K562 (cell line): Measurements from ENCODE around the gene CSNK1D. TPM values are rescaled to one million over a fixed set of nuclear protein-coding genes. Genes with fewer than 3 reads are reported as not detected.

Source experiments
- ARHGAP35 ChIP-seq: fragments of 450-650 bp; IDR thresholded peaks from 2 replicates; pipeline ENCODE4 v1.6.1; 2018; ENCODE audit not compliant: partially characterized antibody
- GTF2B ChIP-seq: IDR thresholded peaks from 2 replicates; pipeline ENCODE4 v1.6.1; 2011; ENCODE audit not compliant: insufficient read length; ENCODE audit errors: extremely low read depth
- MTA3 ChIP-seq: fragments of 450-650 bp; formaldehyde crosslinking; IDR thresholded peaks from 2 replicates; pipeline ENCODE4 v1.6.1; 2017; ENCODE audit warnings: mild to moderate bottlenecking, borderline replicate concordance
- RNF2 ChIP-seq: sonication (generic); IDR thresholded peaks from 2 replicates; pipeline ENCODE4 v1.6.1; 2016
- STAT5B ChIP-seq: fragments of 250-450 bp; sonication (Bioruptor Pico); IDR thresholded peaks from 2 replicates; pipeline ENCODE4 v1.8.0; 2021; ENCODE audit warnings: mild to moderate bottlenecking, inconsistent platforms
- YBX1 ChIP-seq: fragments of 450-650 bp; IDR thresholded peaks from 2 replicates; pipeline ENCODE4 v1.7.1; 2016; ENCODE audit warnings: mild to moderate bottlenecking
- ZBTB1 ChIP-seq: sonication (generic); formaldehyde crosslinking; IDR thresholded peaks from 2 replicates; pipeline ENCODE4 v1.8.1; 2023; ENCODE audit warnings: missing genetic modification reagents, low read depth, mild to moderate bottlenecking, borderline replicate concordance
- ZBTB9 ChIP-seq: fragments of 450-650 bp; formaldehyde crosslinking; IDR thresholded peaks from 2 replicates; pipeline ENCODE4 v1.4.0; 2020; ENCODE audit warnings: mild to moderate bottlenecking, moderate library complexity
- ZNF224 ChIP-seq: sonication (generic); formaldehyde crosslinking; IDR thresholded peaks from 2 replicates; pipeline ENCODE4 v1.8.0; 2022; ENCODE audit warnings: mild to moderate bottlenecking, missing genetic modification reagents
- ZNF609 ChIP-seq: sonication (generic); formaldehyde crosslinking; IDR thresholded peaks from 2 replicates; pipeline ENCODE4 v1.8.1; 2023; ENCODE audit warnings: missing genetic modification reagents, mild to moderate bottlenecking, borderline replicate concordance
- ZZZ3 ChIP-seq: fragments of 450-650 bp; IDR thresholded peaks from 2 replicates; pipeline ENCODE4 v1.6.1; 2016; ENCODE audit warnings: antibody characterized with exemption, mild to moderate bottlenecking, moderate library complexity
- polyA plus RNA-seq, 8 experiments: library from polyadenylated mRNA; depleted of rRNA in 4 of 8; stranded (reverse) in 5 of 8; unstranded in 3 of 8; fragments of >200 nt; fragmentation: Nextera tagmentation in 2 of 8; fragmentation: Illumina TruSeq in 1 of 8; extraction: Ambion mirVana in 2 of 8; extraction: Trizol in 1 of 8; gene quantifications; 2 replicates each; pipeline versions ENCODE4 v1.2.1 to v1.2.3, GENCODE V29; 2011 to 2014; ENCODE audit warnings: inconsistent platforms in 1 of 8, missing spikeins in 1 of 8
- total RNA-seq, 7 experiments: library from RNA; depleted of rRNA in 6 of 7; stranded (reverse); fragments of >200 nt in 6 of 7; fragmentation: Illumina TruSeq in 2 of 7; extraction: Trizol in 2 of 7; gene quantifications; 2 replicates each; pipeline versions ENCODE4 v1.2.1 to v1.2.3, GENCODE V29; 2011 to 2021; ENCODE audit warnings: low replicate concordance in 1 of 7
- TF ChIP-seq, protein P1 (sequence below): sonication (generic); formaldehyde crosslinking; IDR thresholded peaks from 2 replicates; pipeline ENCODE4 v1.8.0; 2023; ENCODE audit warnings: mild to moderate bottlenecking, missing genetic modification reagents
- TF ChIP-seq, protein P2 (sequence below): fragments of 450-650 bp; formaldehyde crosslinking; IDR thresholded peaks from 2 replicates; pipeline ENCODE4 v1.4.0; 2020; ENCODE audit warnings: mild to moderate bottlenecking, moderate library complexity
- TF ChIP-seq, protein P3 (sequence below): fragments of 250-450 bp; sonication (Bioruptor Pico); IDR thresholded peaks from 2 replicates; pipeline ENCODE4 v1.5.0; 2021
- TF ChIP-seq, protein P4 (sequence below): sonication (generic); formaldehyde crosslinking; IDR thresholded peaks from 2 replicates; pipeline ENCODE4 v1.8.0; 2022; ENCODE audit warnings: mild to moderate bottlenecking, missing genetic modification reagents

Gene CSNK1D
- total and polyA plus RNA-seq, 9 of the 15 experiments (the other 6 are each of a cell fraction or from before 2014, with no cell fraction given) = 6.5 to 133 (median 41.3) TPM

- TF ChIP-seq, protein P1, sequence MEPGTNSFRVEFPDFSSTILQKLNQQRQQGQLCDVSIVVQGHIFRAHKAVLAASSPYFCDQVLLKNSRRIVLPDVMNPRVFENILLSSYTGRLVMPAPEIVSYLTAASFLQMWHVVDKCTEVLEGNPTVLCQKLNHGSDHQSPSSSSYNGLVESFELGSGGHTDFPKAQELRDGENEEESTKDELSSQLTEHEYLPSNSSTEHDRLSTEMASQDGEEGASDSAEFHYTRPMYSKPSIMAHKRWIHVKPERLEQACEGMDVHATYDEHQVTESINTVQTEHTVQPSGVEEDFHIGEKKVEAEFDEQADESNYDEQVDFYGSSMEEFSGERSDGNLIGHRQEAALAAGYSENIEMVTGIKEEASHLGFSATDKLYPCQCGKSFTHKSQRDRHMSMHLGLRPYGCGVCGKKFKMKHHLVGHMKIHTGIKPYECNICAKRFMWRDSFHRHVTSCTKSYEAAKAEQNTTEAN = no peak
- no peak for TF ChIP-seq YBX1
- TF ChIP-seq MTA3 = no peak
- peak; percentile 47; the same call in 1 of the 2 replicates for TF ChIP-seq ZBTB9 (CRISPR knock-in tag)
- peak; percentile 91 for TF ChIP-seq RNF2
- no peak for TF ChIP-seq STAT5B (CRISPR knock-in tag)
- TF ChIP-seq ZNF224 (CRISPR knock-in tag) = no peak
- peak; percentile 27 for TF ChIP-seq GTF2B
- TF ChIP-seq, protein P2, sequence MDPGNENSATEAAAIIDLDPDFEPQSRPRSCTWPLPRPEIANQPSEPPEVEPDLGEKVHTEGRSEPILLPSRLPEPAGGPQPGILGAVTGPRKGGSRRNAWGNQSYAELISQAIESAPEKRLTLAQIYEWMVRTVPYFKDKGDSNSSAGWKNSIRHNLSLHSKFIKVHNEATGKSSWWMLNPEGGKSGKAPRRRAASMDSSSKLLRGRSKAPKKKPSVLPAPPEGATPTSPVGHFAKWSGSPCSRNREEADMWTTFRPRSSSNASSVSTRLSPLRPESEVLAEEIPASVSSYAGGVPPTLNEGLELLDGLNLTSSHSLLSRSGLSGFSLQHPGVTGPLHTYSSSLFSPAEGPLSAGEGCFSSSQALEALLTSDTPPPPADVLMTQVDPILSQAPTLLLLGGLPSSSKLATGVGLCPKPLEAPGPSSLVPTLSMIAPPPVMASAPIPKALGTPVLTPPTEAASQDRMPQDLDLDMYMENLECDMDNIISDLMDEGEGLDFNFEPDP = no peak
- TF ChIP-seq, protein P3, sequence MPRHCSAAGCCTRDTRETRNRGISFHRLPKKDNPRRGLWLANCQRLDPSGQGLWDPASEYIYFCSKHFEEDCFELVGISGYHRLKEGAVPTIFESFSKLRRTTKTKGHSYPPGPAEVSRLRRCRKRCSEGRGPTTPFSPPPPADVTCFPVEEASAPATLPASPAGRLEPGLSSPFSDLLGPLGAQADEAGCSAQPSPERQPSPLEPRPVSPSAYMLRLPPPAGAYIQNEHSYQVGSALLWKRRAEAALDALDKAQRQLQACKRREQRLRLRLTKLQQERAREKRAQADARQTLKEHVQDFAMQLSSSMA = no peak
- TF ChIP-seq, protein P4, sequence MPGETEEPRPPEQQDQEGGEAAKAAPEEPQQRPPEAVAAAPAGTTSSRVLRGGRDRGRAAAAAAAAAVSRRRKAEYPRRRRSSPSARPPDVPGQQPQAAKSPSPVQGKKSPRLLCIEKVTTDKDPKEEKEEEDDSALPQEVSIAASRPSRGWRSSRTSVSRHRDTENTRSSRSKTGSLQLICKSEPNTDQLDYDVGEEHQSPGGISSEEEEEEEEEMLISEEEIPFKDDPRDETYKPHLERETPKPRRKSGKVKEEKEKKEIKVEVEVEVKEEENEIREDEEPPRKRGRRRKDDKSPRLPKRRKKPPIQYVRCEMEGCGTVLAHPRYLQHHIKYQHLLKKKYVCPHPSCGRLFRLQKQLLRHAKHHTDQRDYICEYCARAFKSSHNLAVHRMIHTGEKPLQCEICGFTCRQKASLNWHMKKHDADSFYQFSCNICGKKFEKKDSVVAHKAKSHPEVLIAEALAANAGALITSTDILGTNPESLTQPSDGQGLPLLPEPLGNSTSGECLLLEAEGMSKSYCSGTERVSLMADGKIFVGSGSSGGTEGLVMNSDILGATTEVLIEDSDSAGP (CRISPR knock-in tag) = no peak
- no peak for TF ChIP-seq ZNF609 (CRISPR knock-in tag)
- no peak for TF ChIP-seq ARHGAP35
- TF ChIP-seq ZZZ3 = 0 out of 2 replicates have a peak, but pooled peaks have one; percentile 55
- no peak for TF ChIP-seq ZBTB1 (CRISPR knock-in tag)
Observed at GRCh38 chr17:82200743-82201497, 72.6 kb downstream of the CSNK1D start (continued).
